Measurements from ENCODE around the gene MOV10L1.
"Not testable (repeated sequence)": the region's sequence is repeated elsewhere in the genome, so short reads cannot be mapped to it uniquely, and the experiment has no call there.

MOV10L1 gene

GRCh38 chr22:50076646-50077535 lies 12.9 kb upstream of the MOV10L1 start:
- FAIRE-seq (no peak), DNase-seq (ENCODE audit: insufficient read length, low spot score) (no peak)

GRCh38 chr22:50078246-50078645 lies 11.6 kb upstream of the MOV10L1 start:
- FAIRE-seq (no peak), DNase-seq (ENCODE audit: insufficient read length, low spot score) (no peak)

GRCh38 chr22:50078761-50079160 lies 11.0 kb upstream of the MOV10L1 start:
- DNase-seq (ENCODE audit: insufficient read length, low spot score) (no peak), FAIRE-seq (no peak)

GRCh38 chr22:50080077-50080465 lies 9.7 kb upstream of the MOV10L1 start:
- FAIRE-seq (no peak), DNase-seq (ENCODE audit: insufficient read length, low spot score) (no peak)

GRCh38 chr22:50081426-50082196 lies 8.2 kb upstream of the MOV10L1 start:
- DNase-seq (ENCODE audit: insufficient read length, low spot score) (no peak), FAIRE-seq (no peak)

- no peak for FAIRE-seq
- DNase-seq (ENCODE audit: insufficient read length, low spot score) = no peak
These were observed 7.5 kb upstream of the MOV10L1 start for GRCh38 chr22:50082197-50082715.

GRCh38 chr22:50082961-50083461 lies 6.8 kb upstream of the MOV10L1 start:
- DNase-seq (ENCODE audit: insufficient read length, low spot score) = no peak
- no peak for FAIRE-seq

- FAIRE-seq = no peak
- no peak for DNase-seq (ENCODE audit: insufficient read length, low spot score)
These were observed 6.2 kb upstream of the MOV10L1 start for GRCh38 chr22:50083462-50084079.

- DNase-seq (ENCODE audit: insufficient read length, low spot score) (no peak), FAIRE-seq (no peak)
These were observed 5.7 kb upstream of the MOV10L1 start for GRCh38 chr22:50084080-50084477.

- no peak for FAIRE-seq
These were observed 5.2 kb upstream of the MOV10L1 start for GRCh38 chr22:50084614-50085021.

GRCh38 chr22:50085211-50085972 lies 4.4 kb upstream of the MOV10L1 start, which contains the start of gene MLC1:
MLC1 (minus strand) TSS chr22:50085426; CDS start chr22:50084902, 524 bp downstream.
- FAIRE-seq = no peak

More at GRCh38 chr22:50084614-50085021, 5.2 kb upstream of the MOV10L1 start:
- DNase-seq (ENCODE audit: insufficient read length, low spot score) = no peak

GRCh38 chr22:50086526-50086925 lies 3.3 kb upstream of the MOV10L1 start:
- no peak for DNase-seq (ENCODE audit: insufficient read length, low spot score)
- FAIRE-seq = no peak

More at GRCh38 chr22:50085211-50085972, 4.4 kb upstream of the MOV10L1 start, which contains the start of gene MLC1:
- no peak for DNase-seq (ENCODE audit: insufficient read length, low spot score)

- not testable (repeated sequence) for DNase-seq (ENCODE audit: insufficient read length, low spot score); FAIRE-seq
These were observed 2.8 kb upstream of the MOV10L1 start for GRCh38 chr22:50086975-50087374.

GRCh38 chr22:50087646-50088045 lies 2.2 kb upstream of the MOV10L1 start:
- no peak for DNase-seq (ENCODE audit: insufficient read length, low spot score)
- no peak for FAIRE-seq

GRCh38 chr22:50088096-50088495 lies 1.7 kb upstream of the MOV10L1 start:
- no peak for FAIRE-seq
- DNase-seq (ENCODE audit: insufficient read length, low spot score) = no peak

GRCh38 chr22:50089231-50089630 lies 575 bp upstream of the MOV10L1 start:
- DNase-seq (ENCODE audit: insufficient read length, low spot score) = no peak
- no peak for FAIRE-seq

GRCh38 chr22:50090412-50090714 lies 557 bp downstream of the MOV10L1 start:
- FAIRE-seq = no peak

GRCh38 chr22:50091092-50091768 lies 1.4 kb downstream of the MOV10L1 start:
- no peak for DNase-seq (ENCODE audit: insufficient read length, low spot score)
- FAIRE-seq = no peak

More at GRCh38 chr22:50090412-50090714, 557 bp downstream of the MOV10L1 start:
- no peak for DNase-seq (ENCODE audit: insufficient read length, low spot score)

- no peak for DNase-seq (ENCODE audit: insufficient read length, low spot score)
- no peak for FAIRE-seq
These were observed 2.5 kb downstream of the MOV10L1 start for GRCh38 chr22:50092342-50092741.
